Panc1 (cell line): ENCODE results near the gene ZNF600.
"Not testable (repeated sequence)": the region's sequence is repeated elsewhere in the genome, so short reads cannot be mapped to it uniquely, and the experiment has no call there.

Experiments used
- CTCF ChIP-seq: fragments of 450-650 bp; IDR thresholded peaks from 2 replicates; pipeline ENCODE4 v1.5.1; 2017; ENCODE audit warnings: mild to moderate bottlenecking
- POLR2AphosphoS5 ChIP-seq: IDR thresholded peaks from 2 replicates; pipeline ENCODE4 v1.6.1; 2012; ENCODE audit warnings: mild to moderate bottlenecking, low read depth, low read length, moderate library complexity

- not testable (repeated sequence) for TF ChIP-seq CTCF, POLR2AphosphoS5
Observed at GRCh38 chr19:52799950-52800640, 13.5 kb upstream of the ZNF600 start.
